ENCODE measurements around the gene WDR46. TPM values are rescaled to one million over a fixed set of nuclear protein-coding genes. Genes with fewer than 3 reads are reported as not detected.

WDR46 gene
- total and polyA plus RNA-seq, 2 of the 13 experiments (the other 11 are each of a cell fraction or from before 2014, with no cell fraction given) = 47.4 to 105 TPM

DNA sequence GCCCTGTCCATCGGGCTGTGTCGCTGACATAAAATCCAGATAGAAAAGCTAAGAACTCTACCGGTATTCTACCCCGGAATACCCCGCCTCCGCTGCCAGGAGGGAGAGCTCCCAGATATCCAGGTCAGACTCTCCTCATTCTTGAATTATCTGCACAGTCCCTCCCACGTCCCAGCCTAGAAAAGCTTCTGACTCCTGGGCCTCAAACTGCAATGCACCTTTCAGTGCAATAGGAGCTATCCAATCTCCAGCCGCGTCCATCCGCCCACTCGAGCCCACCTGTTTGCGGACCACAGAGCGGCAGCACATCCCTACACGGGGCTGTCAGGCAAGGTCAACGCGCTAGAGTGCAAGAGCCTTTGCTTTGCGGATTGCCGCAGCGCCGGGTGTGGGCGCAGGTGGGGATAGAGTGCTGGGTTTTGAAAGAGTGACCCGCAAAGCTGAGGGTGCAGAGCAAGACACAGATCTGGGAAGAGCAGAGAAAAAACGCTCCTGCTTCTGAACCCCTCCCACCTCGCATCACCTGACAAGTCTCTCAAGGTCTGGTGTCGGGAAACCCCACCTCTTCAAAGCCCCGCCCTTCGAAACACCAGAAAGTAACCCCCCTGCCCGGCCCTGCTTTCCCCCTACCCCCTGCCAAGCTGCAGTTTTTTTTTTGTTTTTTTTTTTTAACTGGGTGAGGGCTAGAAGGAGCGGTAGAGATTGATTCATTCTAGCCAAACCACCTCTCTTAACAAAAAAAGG, 23.5 kb upstream of the WDR46 start (continued):
- TF ChIP-seq, protein P1, sequence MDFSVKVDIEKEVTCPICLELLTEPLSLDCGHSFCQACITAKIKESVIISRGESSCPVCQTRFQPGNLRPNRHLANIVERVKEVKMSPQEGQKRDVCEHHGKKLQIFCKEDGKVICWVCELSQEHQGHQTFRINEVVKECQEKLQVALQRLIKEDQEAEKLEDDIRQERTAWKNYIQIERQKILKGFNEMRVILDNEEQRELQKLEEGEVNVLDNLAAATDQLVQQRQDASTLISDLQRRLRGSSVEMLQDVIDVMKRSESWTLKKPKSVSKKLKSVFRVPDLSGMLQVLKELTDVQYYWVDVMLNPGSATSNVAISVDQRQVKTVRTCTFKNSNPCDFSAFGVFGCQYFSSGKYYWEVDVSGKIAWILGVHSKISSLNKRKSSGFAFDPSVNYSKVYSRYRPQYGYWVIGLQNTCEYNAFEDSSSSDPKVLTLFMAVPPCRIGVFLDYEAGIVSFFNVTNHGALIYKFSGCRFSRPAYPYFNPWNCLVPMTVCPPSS (IDR thresholded peaks at IDR 0.05) = no peak
- TF ChIP-seq MZF1 (CRISPR knock-in tag; IDR thresholded peaks at IDR 0.05; ENCODE audit: borderline replicate concordance) (no peak), AHR (CRISPR knock-in tag; IDR thresholded peaks at IDR 0.05) (no peak), REXO4 (CRISPR knock-in tag; IDR thresholded peaks at IDR 0.05; ENCODE audit: borderline replicate concordance) (no peak), RXRA (CRISPR knock-in tag; IDR thresholded peaks at IDR 0.05) (peak; percentile 96), MXD4 (CRISPR knock-in tag; IDR thresholded peaks at IDR 0.05) (no peak), PHB2 (IDR thresholded peaks at IDR 0.05; ENCODE audit: partially characterized antibody) (no peak), KDM6A (CRISPR knock-in tag; IDR thresholded peaks at IDR 0.05; ENCODE audit: low read depth) (no peak), HNRNPK (IDR thresholded peaks at IDR 0.05; ENCODE audit: low read depth, low read length, poor library complexity, severe bottlenecking) (no peak), ARNTL (CRISPR knock-in tag; IDR thresholded peaks at IDR 0.05) (no peak), KAT7 (CRISPR knock-in tag; IDR thresholded peaks at IDR 0.05; ENCODE audit: borderline replicate concordance) (no peak; the same call in 1 of the 2 replicates), DR1 (CRISPR knock-in tag; IDR thresholded peaks at IDR 0.05) (0 out of 2 replicates have a peak, but pooled peaks have one; percentile 13), MATR3 (CRISPR knock-in tag; IDR thresholded peaks at IDR 0.05) (no peak), HDAC6 (IDR thresholded peaks at IDR 0.05; ENCODE audit: low read depth, low read length) (no peak)
- TF ChIP-seq, protein P2, sequence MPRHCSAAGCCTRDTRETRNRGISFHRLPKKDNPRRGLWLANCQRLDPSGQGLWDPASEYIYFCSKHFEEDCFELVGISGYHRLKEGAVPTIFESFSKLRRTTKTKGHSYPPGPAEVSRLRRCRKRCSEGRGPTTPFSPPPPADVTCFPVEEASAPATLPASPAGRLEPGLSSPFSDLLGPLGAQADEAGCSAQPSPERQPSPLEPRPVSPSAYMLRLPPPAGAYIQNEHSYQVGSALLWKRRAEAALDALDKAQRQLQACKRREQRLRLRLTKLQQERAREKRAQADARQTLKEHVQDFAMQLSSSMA (CRISPR knock-in tag; IDR thresholded peaks at IDR 0.05) = no peak
- TF ChIP-seq, protein P3, sequence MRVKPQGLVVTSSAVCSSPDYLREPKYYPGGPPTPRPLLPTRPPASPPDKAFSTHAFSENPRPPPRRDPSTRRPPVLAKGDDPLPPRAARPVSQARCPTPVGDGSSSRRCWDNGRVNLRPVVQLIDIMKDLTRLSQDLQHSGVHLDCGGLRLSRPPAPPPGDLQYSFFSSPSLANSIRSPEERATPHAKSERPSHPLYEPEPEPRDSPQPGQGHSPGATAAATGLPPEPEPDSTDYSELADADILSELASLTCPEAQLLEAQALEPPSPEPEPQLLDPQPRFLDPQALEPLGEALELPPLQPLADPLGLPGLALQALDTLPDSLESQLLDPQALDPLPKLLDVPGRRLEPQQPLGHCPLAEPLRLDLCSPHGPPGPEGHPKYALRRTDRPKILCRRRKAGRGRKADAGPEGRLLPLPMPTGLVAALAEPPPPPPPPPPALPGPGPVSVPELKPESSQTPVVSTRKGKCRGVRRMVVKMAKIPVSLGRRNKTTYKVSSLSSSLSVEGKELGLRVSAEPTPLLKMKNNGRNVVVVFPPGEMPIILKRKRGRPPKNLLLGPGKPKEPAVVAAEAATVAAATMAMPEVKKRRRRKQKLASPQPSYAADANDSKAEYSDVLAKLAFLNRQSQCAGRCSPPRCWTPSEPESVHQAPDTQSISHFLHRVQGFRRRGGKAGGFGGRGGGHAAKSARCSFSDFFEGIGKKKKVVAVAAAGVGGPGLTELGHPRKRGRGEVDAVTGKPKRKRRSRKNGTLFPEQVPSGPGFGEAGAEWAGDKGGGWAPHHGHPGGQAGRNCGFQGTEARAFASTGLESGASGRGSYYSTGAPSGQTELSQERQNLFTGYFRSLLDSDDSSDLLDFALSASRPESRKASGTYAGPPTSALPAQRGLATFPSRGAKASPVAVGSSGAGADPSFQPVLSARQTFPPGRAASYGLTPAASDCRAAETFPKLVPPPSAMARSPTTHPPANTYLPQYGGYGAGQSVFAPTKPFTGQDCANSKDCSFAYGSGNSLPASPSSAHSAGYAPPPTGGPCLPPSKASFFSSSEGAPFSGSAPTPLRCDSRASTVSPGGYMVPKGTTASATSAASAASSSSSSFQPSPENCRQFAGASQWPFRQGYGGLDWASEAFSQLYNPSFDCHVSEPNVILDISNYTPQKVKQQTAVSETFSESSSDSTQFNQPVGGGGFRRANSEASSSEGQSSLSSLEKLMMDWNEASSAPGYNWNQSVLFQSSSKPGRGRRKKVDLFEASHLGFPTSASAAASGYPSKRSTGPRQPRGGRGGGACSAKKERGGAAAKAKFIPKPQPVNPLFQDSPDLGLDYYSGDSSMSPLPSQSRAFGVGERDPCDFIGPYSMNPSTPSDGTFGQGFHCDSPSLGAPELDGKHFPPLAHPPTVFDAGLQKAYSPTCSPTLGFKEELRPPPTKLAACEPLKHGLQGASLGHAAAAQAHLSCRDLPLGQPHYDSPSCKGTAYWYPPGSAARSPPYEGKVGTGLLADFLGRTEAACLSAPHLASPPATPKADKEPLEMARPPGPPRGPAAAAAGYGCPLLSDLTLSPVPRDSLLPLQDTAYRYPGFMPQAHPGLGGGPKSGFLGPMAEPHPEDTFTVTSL (CRISPR knock-in tag; IDR thresholded peaks at IDR 0.05; ENCODE audit: borderline replicate concordance) = no peak
- TF ChIP-seq, protein P4, sequence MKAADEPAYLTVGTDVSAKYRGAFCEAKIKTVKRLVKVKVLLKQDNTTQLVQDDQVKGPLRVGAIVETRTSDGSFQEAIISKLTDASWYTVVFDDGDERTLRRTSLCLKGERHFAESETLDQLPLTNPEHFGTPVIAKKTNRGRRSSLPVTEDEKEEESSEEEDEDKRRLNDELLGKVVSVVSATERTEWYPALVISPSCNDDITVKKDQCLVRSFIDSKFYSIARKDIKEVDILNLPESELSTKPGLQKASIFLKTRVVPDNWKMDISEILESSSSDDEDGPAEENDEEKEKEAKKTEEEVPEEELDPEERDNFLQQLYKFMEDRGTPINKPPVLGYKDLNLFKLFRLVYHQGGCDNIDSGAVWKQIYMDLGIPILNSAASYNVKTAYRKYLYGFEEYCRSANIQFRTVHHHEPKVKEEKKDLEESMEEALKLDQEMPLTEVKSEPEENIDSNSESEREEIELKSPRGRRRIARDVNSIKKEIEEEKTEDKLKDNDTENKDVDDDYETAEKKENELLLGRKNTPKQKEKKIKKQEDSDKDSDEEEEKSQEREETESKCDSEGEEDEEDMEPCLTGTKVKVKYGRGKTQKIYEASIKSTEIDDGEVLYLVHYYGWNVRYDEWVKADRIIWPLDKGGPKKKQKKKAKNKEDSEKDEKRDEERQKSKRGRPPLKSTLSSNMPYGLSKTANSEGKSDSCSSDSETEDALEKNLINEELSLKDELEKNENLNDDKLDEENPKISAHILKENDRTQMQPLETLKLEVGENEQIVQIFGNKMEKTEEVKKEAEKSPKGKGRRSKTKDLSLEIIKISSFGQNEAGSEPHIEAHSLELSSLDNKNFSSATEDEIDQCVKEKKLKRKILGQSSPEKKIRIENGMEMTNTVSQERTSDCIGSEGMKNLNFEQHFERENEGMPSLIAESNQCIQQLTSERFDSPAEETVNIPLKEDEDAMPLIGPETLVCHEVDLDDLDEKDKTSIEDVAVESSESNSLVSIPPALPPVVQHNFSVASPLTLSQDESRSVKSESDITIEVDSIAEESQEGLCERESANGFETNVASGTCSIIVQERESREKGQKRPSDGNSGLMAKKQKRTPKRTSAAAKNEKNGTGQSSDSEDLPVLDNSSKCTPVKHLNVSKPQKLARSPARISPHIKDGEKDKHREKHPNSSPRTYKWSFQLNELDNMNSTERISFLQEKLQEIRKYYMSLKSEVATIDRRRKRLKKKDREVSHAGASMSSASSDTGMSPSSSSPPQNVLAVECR (CRISPR knock-in tag; IDR thresholded peaks at IDR 0.05; ENCODE audit: borderline replicate concordance) = peak; percentile 66; the same call in 1 of the 2 replicates
